Keratinocyte (primary cell): ENCODE data around the gene PPHLN1.

Experiments used
- EZH2 ChIP-seq: IDR thresholded peaks from one replicate; pipeline ENCODE4 v1.6.1; 2012; ENCODE audit warnings: inconsistent platforms, mild to moderate bottlenecking, low read length, moderate library complexity
- TF ChIP-seq, protein P1 (sequence below), 3 experiments: IDR thresholded peaks in 1 of 3; conservative IDR thresholded peaks in 1 of 3; optimal IDR thresholded peaks in 1 of 3; 2 replicates in 2 of 3; 3 replicates in 1 of 3; pipeline versions ENCODE3 to v1.5.1; 2011; ENCODE audit warnings: low read length in 3 of 3, mild to moderate bottlenecking in 3 of 3, moderate library complexity in 2 of 3, control low read depth in 1 of 3, inconsistent platforms in 1 of 3; ENCODE audit not compliant: insufficient read depth in 2 of 3; ENCODE audit errors: extremely low read depth in 1 of 3

DNA sequence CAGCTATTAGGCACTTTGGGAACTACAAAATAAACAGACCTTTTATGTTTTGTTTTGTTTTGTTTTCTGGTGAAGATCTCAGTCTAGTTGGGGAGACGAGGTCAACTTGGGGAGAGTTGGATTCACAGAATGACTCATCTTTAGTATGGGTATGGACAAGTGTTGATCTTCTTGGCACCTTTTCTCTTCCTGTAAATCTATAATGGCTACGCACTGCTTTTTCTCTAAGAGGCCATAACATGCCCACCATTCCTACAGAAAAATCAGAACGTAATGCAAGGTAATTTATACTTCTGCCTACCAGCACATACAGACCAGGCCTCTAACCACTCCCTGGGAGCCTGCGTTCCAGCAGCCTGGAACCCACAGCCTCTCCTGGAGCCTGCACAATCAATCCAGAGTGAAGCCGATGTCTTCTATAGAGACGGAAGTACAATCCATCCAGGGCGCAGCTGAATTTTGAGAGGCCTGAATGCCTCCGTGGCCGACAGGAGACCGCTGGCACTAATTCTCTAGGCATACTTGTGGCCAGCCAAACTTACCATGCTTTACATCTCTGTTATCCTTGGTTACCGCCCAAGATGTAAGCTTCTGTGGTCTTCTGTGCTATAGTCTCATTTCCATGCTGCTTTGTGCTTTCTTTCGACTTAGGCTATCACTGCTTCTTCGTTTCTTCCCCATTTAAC is 717 bp downstream of the PPHLN1 start:
- no peak for TF ChIP-seq EZH2
- TF ChIP-seq, protein P1, sequence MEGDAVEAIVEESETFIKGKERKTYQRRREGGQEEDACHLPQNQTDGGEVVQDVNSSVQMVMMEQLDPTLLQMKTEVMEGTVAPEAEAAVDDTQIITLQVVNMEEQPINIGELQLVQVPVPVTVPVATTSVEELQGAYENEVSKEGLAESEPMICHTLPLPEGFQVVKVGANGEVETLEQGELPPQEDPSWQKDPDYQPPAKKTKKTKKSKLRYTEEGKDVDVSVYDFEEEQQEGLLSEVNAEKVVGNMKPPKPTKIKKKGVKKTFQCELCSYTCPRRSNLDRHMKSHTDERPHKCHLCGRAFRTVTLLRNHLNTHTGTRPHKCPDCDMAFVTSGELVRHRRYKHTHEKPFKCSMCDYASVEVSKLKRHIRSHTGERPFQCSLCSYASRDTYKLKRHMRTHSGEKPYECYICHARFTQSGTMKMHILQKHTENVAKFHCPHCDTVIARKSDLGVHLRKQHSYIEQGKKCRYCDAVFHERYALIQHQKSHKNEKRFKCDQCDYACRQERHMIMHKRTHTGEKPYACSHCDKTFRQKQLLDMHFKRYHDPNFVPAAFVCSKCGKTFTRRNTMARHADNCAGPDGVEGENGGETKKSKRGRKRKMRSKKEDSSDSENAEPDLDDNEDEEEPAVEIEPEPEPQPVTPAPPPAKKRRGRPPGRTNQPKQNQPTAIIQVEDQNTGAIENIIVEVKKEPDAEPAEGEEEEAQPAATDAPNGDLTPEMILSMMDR (optimal IDR thresholded peaks at IDR 0.05 in 1 of 3, IDR thresholded peaks at IDR 0.05 in 1 of 3, conservative IDR thresholded peaks at IDR 0.05 in 1 of 3; ENCODE audit: extremely low read depth in 1 of 3, insufficient read depth in 2 of 3, low read length in 3 of 3), result no peak
